HCT116 (cell line): ENCODE measurements around the gene CYP4A11. TPM values are rescaled to one million over a fixed set of nuclear protein-coding genes. Genes with fewer than 3 reads are reported as not detected.
"Not testable (repeated sequence)": the region's sequence is repeated elsewhere in the genome, so short reads cannot be mapped to it uniquely, and the experiment has no call there.

Experiments
- ATAC-seq: fragments of 200-7000 bp; cut with Tn5 transposase; 2 replicates; pipeline ENCODE4 v1.9.1; 2020; ENCODE audit warnings: mild to moderate bottlenecking, moderate library complexity
- BruUV-seq: library from RNA; stranded (reverse); fragments of 400-500 nt; replicated peaks from 2 replicates; lab custom pipeline; 2021; lab: Mats Ljungman, UMichigan
- CTCF ChIA-PET: fragments of 300-600 bp; sonication (Branson Sonifier 250); formaldehyde crosslinking; loops from one replicate; lab custom pipeline; 2021; ENCODE audit warnings: antibody characterized with exemption; lab: Charles Lee
- POLR2A ChIA-PET: fragments of 300-600, 350-600 bp; sonication (Branson Sonifier 250); formaldehyde crosslinking; loops from one replicate; lab custom pipeline; 2021; ENCODE audit warnings: antibody characterized with exemption; lab: Charles Lee
- RAD21 ChIA-PET, 2 experiments: fragments of 300-600 bp; sonication (Branson Sonifier 250); formaldehyde crosslinking; loops; one replicate each; lab custom pipeline; 2023; ENCODE audit warnings: low total read pairs in 2 of 2; ENCODE audit not compliant: uncharacterized antibody in 2 of 2, unreplicated experiment in 2 of 2, low non-redundant PET in 1 of 2; lab: Charles Lee
- DNase-seq: peaks from one replicate; pipeline ENCODE4 v3.0.0-alpha.2; 2010; ENCODE audit warnings: low read depth, low spot score
- H2AFZ ChIP-seq: fragments of 200-600 bp; shearing (Covaris generic), sonication (generic); 2 replicates; pipeline ENCODE4 v1.6.1; 2017; ENCODE audit warnings: low read depth, mixed run types, mixed read lengths, antibody characterized with exemption, low read length; ENCODE audit not compliant: poor library complexity, severe bottlenecking
- H3K27ac ChIP-seq: 2 replicates; pipeline ENCODE4 v1.5.1; 2012; ENCODE audit warnings: low read depth, low read length
- H3K27me3 ChIP-seq: fragments of 200-600 bp; sonication (generic); 2 replicates; pipeline ENCODE4 v1.6.1; 2016; ENCODE audit warnings: mixed run types, low read length, mixed read lengths; ENCODE audit not compliant: insufficient read depth
- H3K36me3 ChIP-seq, 2 experiments: fragments of 200-500 bp in 1 of 2; fragments of 200-600 bp in 1 of 2; sonication (Bioruptor generic) in 1 of 2; sonication (generic) in 1 of 2; 2 replicates each; pipeline versions ENCODE4 v1.5.1 to v1.6.1; 2014 to 2016; ENCODE audit warnings: low read length in 2 of 2, inconsistent platforms in 1 of 2, mixed read lengths in 1 of 2, mixed run types in 1 of 2; ENCODE audit not compliant: insufficient read depth in 2 of 2, control insufficient read depth in 1 of 2
- H3K4me1 ChIP-seq, 2 experiments: fragments of 200-600 bp in 1 of 2; sonication (generic) in 1 of 2; 2 replicates each; pipeline versions ENCODE4 v1.5.1 to v1.6.1; 2012 to 2017; ENCODE audit warnings: low read length in 2 of 2, inconsistent platforms in 1 of 2, mild to moderate bottlenecking in 1 of 2, mixed read lengths in 1 of 2, mixed run types in 1 of 2, moderate library complexity in 1 of 2; ENCODE audit not compliant: insufficient read depth in 2 of 2, control insufficient read depth in 1 of 2
- H3K4me2 ChIP-seq: fragments of 200-600 bp; sonication (generic); 2 replicates; pipeline ENCODE4 v1.6.1; 2017; ENCODE audit warnings: mixed run types, low read length, mixed read lengths
- H3K4me3 ChIP-seq, 2 experiments: fragments of 200-600 bp in 1 of 2; sonication (generic) in 1 of 2; replicated peaks in 1 of 2; 2 replicates each; pipeline ENCODE4 v1.5.1; 2011 to 2016; ENCODE audit warnings: low read length in 2 of 2, control low read depth in 1 of 2, low read depth in 1 of 2, mild to moderate bottlenecking in 1 of 2, mixed read lengths in 1 of 2, mixed run types in 1 of 2
- H3K79me2 ChIP-seq: fragments of 200-600 bp; sonication (generic); 2 replicates; pipeline ENCODE4 v1.6.1; 2017; ENCODE audit warnings: mild to moderate bottlenecking, mixed run types, low read length, moderate library complexity, mixed read lengths; ENCODE audit not compliant: insufficient read depth
- H3K9ac ChIP-seq: fragments of 200-600 bp; sonication (generic); 2 replicates; pipeline ENCODE4 v1.6.1; 2016; ENCODE audit warnings: low read length, mixed read lengths
- H3K9me2 ChIP-seq: fragments of 200-600 bp; sonication (generic), shearing (Covaris generic); 2 replicates; pipeline ENCODE4 v1.6.1; 2017; ENCODE audit warnings: mixed run types, mild to moderate bottlenecking, moderate library complexity; ENCODE audit not compliant: insufficient read depth
- H3K9me3 ChIP-seq, 2 experiments: fragments of 200-500 bp in 1 of 2; fragments of 200-600 bp in 1 of 2; sonication (Bioruptor generic) in 1 of 2; sonication (generic) in 1 of 2; 2 replicates each; pipeline ENCODE4 v1.6.1; 2014 to 2017; ENCODE audit warnings: low read length in 2 of 2, mixed read lengths in 2 of 2, inconsistent platforms in 1 of 2, low read depth in 1 of 2, mild to moderate bottlenecking in 1 of 2, mixed run types in 1 of 2, moderate library complexity in 1 of 2; ENCODE audit not compliant: control insufficient read depth in 1 of 2, insufficient read depth in 1 of 2
- H4K20me1 ChIP-seq: fragments of 200-600 bp; sonication (generic), shearing (Covaris generic); 2 replicates; pipeline ENCODE4 v1.6.1; 2017; ENCODE audit warnings: mixed run types, mild to moderate bottlenecking, moderate library complexity; ENCODE audit not compliant: insufficient read depth
- ELF1 ChIP-seq: IDR thresholded peaks from 2 replicates; pipeline ENCODE4 v1.6.1; 2012; ENCODE audit warnings: low read depth, borderline replicate concordance
- JUND ChIP-seq: IDR thresholded peaks from 2 replicates; pipeline ENCODE4 v1.6.1; 2012
- POLR2A ChIP-seq: IDR thresholded peaks from 2 replicates; pipeline ENCODE4 v1.7.0; 2011; ENCODE audit warnings: borderline replicate concordance; ENCODE audit not compliant: insufficient read depth, insufficient read length; ENCODE audit errors: extremely low read depth
- RAD21 ChIP-seq: IDR thresholded peaks from 2 replicates; pipeline ENCODE4 v1.6.1; 2012; ENCODE audit warnings: low read depth, mild to moderate bottlenecking
- SIN3A ChIP-seq: IDR thresholded peaks from 2 replicates; pipeline ENCODE4 v1.6.1; 2012; ENCODE audit warnings: low read depth
- SRF ChIP-seq: IDR thresholded peaks from 2 replicates; pipeline ENCODE4 v1.6.1; 2012; ENCODE audit warnings: low read depth
- YY1 ChIP-seq: IDR thresholded peaks from 2 replicates; pipeline ENCODE4 v1.6.1; 2011; ENCODE audit warnings: low read length, low read depth, moderate library complexity, mild to moderate bottlenecking; ENCODE audit not compliant: insufficient replicate concordance; ENCODE audit errors: extremely low read depth
- ZFX ChIP-seq: fragments of 450-650 bp; IDR thresholded peaks from 2 replicates; pipeline ENCODE4 v1.6.1; 2017
- intact Hi-C: fragments of 100-400 bp; cut with micrococcal nuclease; formaldehyde crosslinking; loops from 2 replicates; pipeline ENCODE4 v1.10.0; 2022
- total RNA-seq: library from RNA; stranded (reverse); gene quantifications from one replicate; pipeline ENCODE4 v1.2.1, GENCODE V29; 2021; ENCODE audit not compliant: unreplicated experiment
- TF ChIP-seq, protein P1 (sequence below): IDR thresholded peaks from 2 replicates; pipeline ENCODE4 v1.6.1; 2011; ENCODE audit warnings: mild to moderate bottlenecking, low read length, moderate library complexity; ENCODE audit not compliant: insufficient replicate concordance; ENCODE audit errors: extremely low read depth
- TF ChIP-seq, protein P2 (sequence below): IDR thresholded peaks from 2 replicates; pipeline ENCODE4 v1.6.1; 2012
- TF ChIP-seq, protein P3 (sequence below), 3 experiments: fragments of 200-600 bp in 1 of 3; sonication (generic) in 1 of 3; IDR thresholded peaks in 2 of 3; conservative IDR thresholded peaks in 1 of 3; 2 replicates each; pipeline ENCODE4 v1.5.1; 2012 to 2017; ENCODE audit warnings: low read depth in 2 of 3, low read length in 2 of 3, antibody characterized with exemption in 1 of 3, borderline replicate concordance in 1 of 3, control low read depth in 1 of 3, mild to moderate bottlenecking in 1 of 3, mixed read lengths in 1 of 3, mixed run types in 1 of 3, moderate library complexity in 1 of 3; ENCODE audit not compliant: insufficient read depth in 1 of 3
- TF ChIP-seq, protein P4 (sequence below): IDR thresholded peaks from 2 replicates; pipeline ENCODE4 v1.6.1; 2012; ENCODE audit warnings: low read depth
- TF ChIP-seq, protein P5 (sequence below): IDR thresholded peaks from 2 replicates; pipeline ENCODE4 v1.6.1; 2012

Gene CYP4A11
- total RNA-seq, 1 experiment from 2014 or later: not detected

DNA sequence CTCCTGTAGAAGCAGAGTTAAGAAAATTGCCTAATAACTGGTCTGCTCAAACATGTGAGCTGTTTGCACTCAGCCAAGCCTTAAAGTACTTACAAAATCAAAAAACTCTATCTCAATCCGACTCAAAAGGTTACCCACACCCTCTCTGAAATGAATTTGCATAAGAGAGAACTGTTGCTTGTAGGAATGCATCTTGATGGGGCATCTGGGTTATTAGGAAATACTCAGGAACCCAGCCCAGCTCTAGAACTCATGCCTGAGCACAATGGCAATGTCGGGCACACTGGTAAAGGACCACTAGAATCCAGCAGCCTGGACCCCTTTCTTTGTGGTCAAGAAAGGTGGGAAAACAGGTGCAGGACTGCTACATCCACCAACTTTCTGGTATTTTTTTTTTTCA lies 6.4 kb upstream of the CYP4A11 start:
- DNase-seq, H3K4me2 ChIP-seq, H3K9me2 ChIP-seq, H3K9me3 ChIP-seq, H3K79me2 ChIP-seq, H3K27me3 ChIP-seq, H3K4me1 ChIP-seq, H4K20me1 ChIP-seq, H3K27ac ChIP-seq, POLR2A ChIA-PET, H3K9ac ChIP-seq, H3K4me3 ChIP-seq, RAD21 ChIA-PET, ATAC-seq, BruUV-seq, CTCF ChIA-PET, intact Hi-C loops, H2AFZ ChIP-seq, H3K36me3 ChIP-seq: not testable (repeated sequence)

DNA sequence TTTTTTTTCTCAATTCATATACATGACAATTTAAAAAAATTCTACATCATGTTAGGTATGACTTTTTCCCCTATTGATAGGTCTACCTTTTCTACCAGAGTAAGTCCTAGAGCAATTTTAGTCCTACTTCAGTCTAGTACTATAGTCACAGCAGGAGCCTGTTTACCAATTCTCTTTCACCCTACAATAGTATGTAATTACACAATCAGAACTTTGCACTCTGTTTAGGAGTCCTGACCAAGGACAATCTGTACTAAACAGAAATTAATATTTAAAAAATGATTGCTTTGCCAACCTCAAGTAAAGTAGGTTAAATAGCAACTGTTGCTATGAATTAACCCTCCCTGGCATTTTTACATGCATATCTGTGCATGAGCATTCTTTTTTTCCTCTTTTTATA lies 810 bp upstream of the CYP4A11 start:
- DNase-seq: no peak
- H3K4me2 ChIP-seq: no peak overlapping the region
- H2AFZ ChIP-seq: no peak overlapping the region
- no peaks in the 10 kb centered on the region for H3K9me3 ChIP-seq
- TF ChIP-seq, protein P1, sequence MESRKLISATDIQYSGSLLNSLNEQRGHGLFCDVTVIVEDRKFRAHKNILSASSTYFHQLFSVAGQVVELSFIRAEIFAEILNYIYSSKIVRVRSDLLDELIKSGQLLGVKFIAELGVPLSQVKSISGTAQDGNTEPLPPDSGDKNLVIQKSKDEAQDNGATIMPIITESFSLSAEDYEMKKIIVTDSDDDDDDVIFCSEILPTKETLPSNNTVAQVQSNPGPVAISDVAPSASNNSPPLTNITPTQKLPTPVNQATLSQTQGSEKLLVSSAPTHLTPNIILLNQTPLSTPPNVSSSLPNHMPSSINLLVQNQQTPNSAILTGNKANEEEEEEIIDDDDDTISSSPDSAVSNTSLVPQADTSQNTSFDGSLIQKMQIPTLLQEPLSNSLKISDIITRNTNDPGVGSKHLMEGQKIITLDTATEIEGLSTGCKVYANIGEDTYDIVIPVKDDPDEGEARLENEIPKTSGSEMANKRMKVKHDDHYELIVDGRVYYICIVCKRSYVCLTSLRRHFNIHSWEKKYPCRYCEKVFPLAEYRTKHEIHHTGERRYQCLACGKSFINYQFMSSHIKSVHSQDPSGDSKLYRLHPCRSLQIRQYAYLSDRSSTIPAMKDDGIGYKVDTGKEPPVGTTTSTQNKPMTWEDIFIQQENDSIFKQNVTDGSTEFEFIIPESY: no peak
- TF ChIP-seq SIN3A: no peak
- TF ChIP-seq, protein P2, sequence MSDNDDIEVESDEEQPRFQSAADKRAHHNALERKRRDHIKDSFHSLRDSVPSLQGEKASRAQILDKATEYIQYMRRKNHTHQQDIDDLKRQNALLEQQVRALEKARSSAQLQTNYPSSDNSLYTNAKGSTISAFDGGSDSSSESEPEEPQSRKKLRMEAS: no peak
- TF ChIP-seq RAD21: no peak
- no peak for TF ChIP-seq POLR2A
- TF ChIP-seq ZFX: no peak
- TF ChIP-seq, protein P3, sequence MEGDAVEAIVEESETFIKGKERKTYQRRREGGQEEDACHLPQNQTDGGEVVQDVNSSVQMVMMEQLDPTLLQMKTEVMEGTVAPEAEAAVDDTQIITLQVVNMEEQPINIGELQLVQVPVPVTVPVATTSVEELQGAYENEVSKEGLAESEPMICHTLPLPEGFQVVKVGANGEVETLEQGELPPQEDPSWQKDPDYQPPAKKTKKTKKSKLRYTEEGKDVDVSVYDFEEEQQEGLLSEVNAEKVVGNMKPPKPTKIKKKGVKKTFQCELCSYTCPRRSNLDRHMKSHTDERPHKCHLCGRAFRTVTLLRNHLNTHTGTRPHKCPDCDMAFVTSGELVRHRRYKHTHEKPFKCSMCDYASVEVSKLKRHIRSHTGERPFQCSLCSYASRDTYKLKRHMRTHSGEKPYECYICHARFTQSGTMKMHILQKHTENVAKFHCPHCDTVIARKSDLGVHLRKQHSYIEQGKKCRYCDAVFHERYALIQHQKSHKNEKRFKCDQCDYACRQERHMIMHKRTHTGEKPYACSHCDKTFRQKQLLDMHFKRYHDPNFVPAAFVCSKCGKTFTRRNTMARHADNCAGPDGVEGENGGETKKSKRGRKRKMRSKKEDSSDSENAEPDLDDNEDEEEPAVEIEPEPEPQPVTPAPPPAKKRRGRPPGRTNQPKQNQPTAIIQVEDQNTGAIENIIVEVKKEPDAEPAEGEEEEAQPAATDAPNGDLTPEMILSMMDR (IDR thresholded peaks at IDR 0.05 in 2 of 3, conservative IDR thresholded peaks at IDR 0.05 in 1 of 3; ENCODE audit: borderline replicate concordance in 1 of 3, insufficient read depth in 1 of 3, low read depth in 2 of 3, low read length in 2 of 3): no peak
- TF ChIP-seq, protein P4, sequence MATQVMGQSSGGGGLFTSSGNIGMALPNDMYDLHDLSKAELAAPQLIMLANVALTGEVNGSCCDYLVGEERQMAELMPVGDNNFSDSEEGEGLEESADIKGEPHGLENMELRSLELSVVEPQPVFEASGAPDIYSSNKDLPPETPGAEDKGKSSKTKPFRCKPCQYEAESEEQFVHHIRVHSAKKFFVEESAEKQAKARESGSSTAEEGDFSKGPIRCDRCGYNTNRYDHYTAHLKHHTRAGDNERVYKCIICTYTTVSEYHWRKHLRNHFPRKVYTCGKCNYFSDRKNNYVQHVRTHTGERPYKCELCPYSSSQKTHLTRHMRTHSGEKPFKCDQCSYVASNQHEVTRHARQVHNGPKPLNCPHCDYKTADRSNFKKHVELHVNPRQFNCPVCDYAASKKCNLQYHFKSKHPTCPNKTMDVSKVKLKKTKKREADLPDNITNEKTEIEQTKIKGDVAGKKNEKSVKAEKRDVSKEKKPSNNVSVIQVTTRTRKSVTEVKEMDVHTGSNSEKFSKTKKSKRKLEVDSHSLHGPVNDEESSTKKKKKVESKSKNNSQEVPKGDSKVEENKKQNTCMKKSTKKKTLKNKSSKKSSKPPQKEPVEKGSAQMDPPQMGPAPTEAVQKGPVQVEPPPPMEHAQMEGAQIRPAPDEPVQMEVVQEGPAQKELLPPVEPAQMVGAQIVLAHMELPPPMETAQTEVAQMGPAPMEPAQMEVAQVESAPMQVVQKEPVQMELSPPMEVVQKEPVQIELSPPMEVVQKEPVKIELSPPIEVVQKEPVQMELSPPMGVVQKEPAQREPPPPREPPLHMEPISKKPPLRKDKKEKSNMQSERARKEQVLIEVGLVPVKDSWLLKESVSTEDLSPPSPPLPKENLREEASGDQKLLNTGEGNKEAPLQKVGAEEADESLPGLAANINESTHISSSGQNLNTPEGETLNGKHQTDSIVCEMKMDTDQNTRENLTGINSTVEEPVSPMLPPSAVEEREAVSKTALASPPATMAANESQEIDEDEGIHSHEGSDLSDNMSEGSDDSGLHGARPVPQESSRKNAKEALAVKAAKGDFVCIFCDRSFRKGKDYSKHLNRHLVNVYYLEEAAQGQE: no peak
- no peak for TF ChIP-seq SRF
- no peak for TF ChIP-seq JUND
- TF ChIP-seq, protein P5, sequence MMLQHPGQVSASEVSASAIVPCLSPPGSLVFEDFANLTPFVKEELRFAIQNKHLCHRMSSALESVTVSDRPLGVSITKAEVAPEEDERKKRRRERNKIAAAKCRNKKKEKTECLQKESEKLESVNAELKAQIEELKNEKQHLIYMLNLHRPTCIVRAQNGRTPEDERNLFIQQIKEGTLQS: no peak
- no peak for TF ChIP-seq ELF1
- TF ChIP-seq YY1: no peak
- TF ChIP-seq, all 23 proteins: peak for 0
- intact Hi-C loops: no loop called here
- H3K27me3 ChIP-seq: peaks cover 15% of the 10 kb centered on the region
- no peaks in the 10 kb centered on the region for H3K36me3 ChIP-seq
- ChIA-PET RAD21 (no interaction called here), CTCF (no interaction called here), POLR2A (no interaction called here)
- H3K9me2 ChIP-seq: no peaks in the 10 kb centered on the region
- ATAC-seq: no peak
- H4K20me1 ChIP-seq: no peaks in the 10 kb centered on the region
- H3K4me3 ChIP-seq: no peak overlapping the region
- H3K4me1 ChIP-seq: no peaks in the 10 kb centered on the region
- no peaks in the 10 kb centered on the region for H3K79me2 ChIP-seq
- H3K9ac ChIP-seq: no peak overlapping the region
- no TSS peak for BruUV-seq
- H3K27ac ChIP-seq: no peak overlapping the region
